Upper lobe of left lung (tissue), 6 donors: ENCODE results near the gene RNF208. TPM values are rescaled to one million over a fixed set of nuclear protein-coding genes. Genes with fewer than 3 reads are reported as not detected.

Source experiments
- ATAC-seq, 2 donors: fragments of 200-7000 bp; cut with Tn5 transposase; one replicate each; pipeline ENCODE4 v1.9.1; 2022; ENCODE audit warnings: mild to moderate bottlenecking in 2 of 2, moderate library complexity in 2 of 2; ENCODE audit not compliant: low FRiP score in 2 of 2
- DNase-seq, 2 donors: peaks; one replicate each; pipeline ENCODE4 v3.0.0-alpha.2; 2019 to 2020
- H3K27ac ChIP-seq, 4 donors: fragments of 200-600 bp; sonication (generic); one replicate each; pipeline ENCODE4 v1.5.1; 2016 to 2019
- H3K27me3 ChIP-seq, 4 donors: fragments of 200-600 bp; sonication (generic); one replicate each; pipeline ENCODE4 v1.5.1; 2017 to 2019
- H3K36me3 ChIP-seq, 4 donors: fragments of 200-600 bp; sonication (generic); one replicate each; pipeline ENCODE4 v1.5.1; 2016 to 2019
- H3K4me1 ChIP-seq, 4 donors: fragments of 200-600 bp; sonication (generic); one replicate each; pipeline ENCODE4 v1.5.1; 2018 to 2019
- H3K4me3 ChIP-seq, 4 donors: fragments of 200-600 bp; sonication (generic); one replicate each; pipeline ENCODE4 v1.5.1; 2017 to 2019; ENCODE audit warnings: mild to moderate bottlenecking in 2 of 4, moderate library complexity in 1 of 4
- H3K9me3 ChIP-seq, 4 donors: fragments of 200-600 bp; sonication (generic); one replicate each; pipeline ENCODE4 v1.5.1; 2018 to 2019
- EP300 ChIP-seq, 4 donors: sonication (generic); formaldehyde crosslinking; IDR thresholded peaks; one replicate each; pipeline ENCODE4 v1.5.1; 2017; ENCODE audit warnings: antibody characterized with exemption in 4 of 4, control low read depth in 2 of 4
- POLR2A ChIP-seq, 4 donors: fragments of 450-650 bp; IDR thresholded peaks; one replicate each; pipeline ENCODE4 v1.5.1; 2016 to 2017; ENCODE audit warnings: antibody characterized with exemption in 4 of 4, mild to moderate bottlenecking in 2 of 4
- POLR2AphosphoS5 ChIP-seq, 2 donors: sonication (generic); formaldehyde crosslinking; IDR thresholded peaks; one replicate each; pipeline ENCODE4 v1.5.1; 2017; ENCODE audit warnings: antibody characterized with exemption in 2 of 2
- WGBS, 2 donors: methylation state at CpG; one replicate each; pipeline ENCODE4 v1.1.5; 2017 to 2018; 5-methylcytosine and 5-hydroxymethylcytosine counted together
- total RNA-seq, 6 donors: library from RNA; depleted of rRNA in 4 of 6; stranded (reverse); fragments of >200 nt in 4 of 6; gene quantifications; one replicate each; pipeline versions ENCODE4 v1.1.0 to v1.2.1, GENCODE V29; 2016 to 2021
- TF ChIP-seq, protein P1 (sequence below), 6 experiments: fragments of 450-650 bp in 4 of 6; fragments of 200-600 bp in 2 of 6; sonication (generic) in 2 of 6; IDR thresholded peaks; one replicate each; pipeline ENCODE4 v1.5.1; 2016 to 2019; ENCODE audit warnings: antibody characterized with exemption in 6 of 6
- donor health status: DM: no; HTN: no; CAD: no; lungs with moderate emphysema.
- donor health status: DM: no; HTN: yes; CAD: no; lungs with severe emphysema.

Gene RNF208
- total RNA-seq, 6 donors from 2014 or later = 2.3 to 12.6 (median 4.5) TPM

DNA sequence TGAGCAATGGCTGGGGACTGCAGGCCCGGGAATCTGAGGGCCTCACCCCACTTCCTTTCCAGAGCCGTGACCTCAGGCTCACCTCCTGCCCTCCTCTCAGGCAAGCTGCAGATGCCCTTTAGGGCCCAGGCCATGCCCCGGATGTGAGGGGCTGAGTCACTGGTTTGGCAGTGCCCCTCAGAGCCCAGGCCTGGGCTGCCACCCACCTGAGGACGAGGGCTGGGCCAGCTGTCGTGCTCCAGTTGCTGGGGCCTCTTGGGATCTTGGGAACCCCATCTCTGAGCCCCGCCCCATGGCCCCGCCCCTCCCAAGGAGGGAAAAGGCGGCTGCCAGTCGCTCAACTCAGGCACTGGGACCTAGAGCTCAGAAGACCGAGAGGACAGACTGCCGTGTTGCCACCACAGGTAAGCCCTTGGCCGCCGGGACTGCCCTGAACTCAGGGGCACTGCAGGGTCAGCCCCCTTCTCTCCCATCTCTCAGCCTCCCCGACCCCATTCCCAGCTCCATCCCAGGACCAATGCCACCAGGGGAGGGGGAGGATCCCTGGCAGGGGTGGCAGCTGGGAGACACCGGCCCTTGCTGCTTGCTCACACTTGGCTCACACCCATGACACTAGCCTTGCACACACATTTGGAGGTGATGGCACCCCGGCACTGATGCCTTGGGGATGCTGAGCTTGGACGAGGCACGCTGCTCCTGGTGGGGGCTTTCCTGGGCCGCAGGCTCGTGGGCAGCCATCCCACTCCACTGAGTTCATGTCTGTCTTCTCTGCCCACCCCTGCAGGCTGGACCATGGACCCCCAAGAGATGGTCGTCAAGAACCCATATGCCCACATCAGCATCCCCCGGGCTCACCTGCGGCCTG, 3.0 kb upstream of the RNF208 start, which contains the start of gene CYSRT1:
CYSRT1 (plus strand) TSS at position 345 of the 865 bp plus-strand sequence; CDS start at position 793, 448 bp downstream.
- DNase-seq (peak in 1 of 2 donors; percentile 84), ATAC-seq (no peak)
- H3K4me1 ChIP-seq = peaks cover 22 to 59% (median 42%) of the 10 kb centered on the region in 4 donors
- H3K27me3 ChIP-seq = peaks cover 0 to 20% (median 0%) of the 10 kb centered on the region in 4 donors
- TF ChIP-seq, protein P1, sequence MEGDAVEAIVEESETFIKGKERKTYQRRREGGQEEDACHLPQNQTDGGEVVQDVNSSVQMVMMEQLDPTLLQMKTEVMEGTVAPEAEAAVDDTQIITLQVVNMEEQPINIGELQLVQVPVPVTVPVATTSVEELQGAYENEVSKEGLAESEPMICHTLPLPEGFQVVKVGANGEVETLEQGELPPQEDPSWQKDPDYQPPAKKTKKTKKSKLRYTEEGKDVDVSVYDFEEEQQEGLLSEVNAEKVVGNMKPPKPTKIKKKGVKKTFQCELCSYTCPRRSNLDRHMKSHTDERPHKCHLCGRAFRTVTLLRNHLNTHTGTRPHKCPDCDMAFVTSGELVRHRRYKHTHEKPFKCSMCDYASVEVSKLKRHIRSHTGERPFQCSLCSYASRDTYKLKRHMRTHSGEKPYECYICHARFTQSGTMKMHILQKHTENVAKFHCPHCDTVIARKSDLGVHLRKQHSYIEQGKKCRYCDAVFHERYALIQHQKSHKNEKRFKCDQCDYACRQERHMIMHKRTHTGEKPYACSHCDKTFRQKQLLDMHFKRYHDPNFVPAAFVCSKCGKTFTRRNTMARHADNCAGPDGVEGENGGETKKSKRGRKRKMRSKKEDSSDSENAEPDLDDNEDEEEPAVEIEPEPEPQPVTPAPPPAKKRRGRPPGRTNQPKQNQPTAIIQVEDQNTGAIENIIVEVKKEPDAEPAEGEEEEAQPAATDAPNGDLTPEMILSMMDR (IDR thresholded peaks at IDR 0.05) = no peak
- TF ChIP-seq POLR2AphosphoS5 (IDR thresholded peaks at IDR 0.05) = no peak
- no peak for TF ChIP-seq EP300 (IDR thresholded peaks at IDR 0.05)
- H3K4me3 ChIP-seq = peak within 1 kb of the TSS in 3 of 4 donors; percentile 56 to 80 (median 66)
- peak within 1 kb of the TSS; percentile 85 to 91 (median 89) for H3K27ac ChIP-seq
- H3K36me3 ChIP-seq = no peaks in the 10 kb centered on the region
- H3K9me3 ChIP-seq = no peaks in the 10 kb centered on the region
- WGBS, 2 donors = 52 to 88% methylated on average over 5 to 17 of the region's 23 CpGs

GRCh38 chr9:137223078-137223970, 1.3 kb upstream of the RNF208 start:
- WGBS, 2 donors = 0 to 1% methylated on average over 14 to 62 of the region's 63 CpGs
- peak; percentile 96 to 99 for DNase-seq

GRCh38 chr9:137221506-137222111, 431 bp downstream of the RNF208 start:
- ATAC-seq = no peak
- Histone ChIP-seq H3K36me3 (no peaks in the 10 kb centered on the region), H3K9me3 (no peaks in the 10 kb centered on the region), H3K27me3 (peaks cover 0 to 4% (median 0%) of the 10 kb centered on the region in 4 donors), H3K4me1 (peaks cover 40 to 66% (median 51%) of the 10 kb centered on the region in 4 donors), H3K4me3 (peak overlapping the region; percentile 22 to 66 (median 56)), H3K27ac (peak overlapping the region in 2 of 4 donors; percentile 12 to 31)
- DNase-seq = peak in 1 of 2 donors; percentile 90
- TF ChIP-seq POLR2AphosphoS5 (IDR thresholded peaks at IDR 0.05) (no peak), EP300 (IDR thresholded peaks at IDR 0.05) (no peak), POLR2A (IDR thresholded peaks at IDR 0.05) (no peak)
- TF ChIP-seq, protein P1 (IDR thresholded peaks at IDR 0.05) = no peak
- 17% methylated on average over 14 of the region's 61 CpGs; no CpG with 5 or more reads in 1 of the 2 donors for WGBS, 2 donors

More at GRCh38 chr9:137223078-137223970, 1.3 kb upstream of the RNF208 start:
- peak in 1 of 4 donors; percentile 13 for TF ChIP-seq EP300 (IDR thresholded peaks at IDR 0.05)
- peak; percentile 42 to 71 for TF ChIP-seq POLR2AphosphoS5 (IDR thresholded peaks at IDR 0.05)
- TF ChIP-seq, protein P1 (IDR thresholded peaks at IDR 0.05) = no peak
- TF ChIP-seq POLR2A (IDR thresholded peaks at IDR 0.05) = peak in 2 of 4 donors; percentile 27 to 75
- Histone ChIP-seq H3K36me3 (no peaks in the 10 kb centered on the region), H3K4me1 (peaks cover 25 to 66% (median 50%) of the 10 kb centered on the region in 4 donors), H3K27ac (peak overlapping the region; percentile 85 to 91 (median 89)), H3K9me3 (no peaks in the 10 kb centered on the region), H3K27me3 (peaks cover 0 to 4% (median 0%) of the 10 kb centered on the region in 4 donors), H3K4me3 (peak overlapping the region; percentile 56 to 80 (median 68))
- ATAC-seq = peak; percentile 94 to 96

GRCh38 chr9:137221095-137221505, 940 bp downstream of the RNF208 start:
- DNase-seq (peak in 1 of 2 donors; percentile 77), ATAC-seq (no peak)
- Histone ChIP-seq H3K36me3 (peaks cover 0 to 4% (median 2%) of the 10 kb centered on the region in 4 donors), H3K27ac (peak overlapping the region in 1 of 4 donors; percentile 31), H3K9me3 (no peaks in the 10 kb centered on the region), H3K4me3 (peak overlapping the region in 3 of 4 donors; percentile 56 to 66 (median 56)), H3K27me3 (peaks cover 0 to 4% (median 0%) of the 10 kb centered on the region in 4 donors), H3K4me1 (peaks cover 41 to 65% (median 50%) of the 10 kb centered on the region in 4 donors)
- no peak for TF ChIP-seq POLR2AphosphoS5 (IDR thresholded peaks at IDR 0.05)
- TF ChIP-seq EP300 (IDR thresholded peaks at IDR 0.05) = no peak
- TF ChIP-seq POLR2A (IDR thresholded peaks at IDR 0.05) = no peak
- TF ChIP-seq, protein P1 (IDR thresholded peaks at IDR 0.05) = no peak
- WGBS, 2 donors = 87% methylated on average over 9 of the region's 14 CpGs; no CpG with 5 or more reads in 1 of the 2 donors
